GM21717 (cell line): ENCODE measurements around the gene MEPE.

Experiments used
- ATAC-seq: cut with Tn5 transposase; IDR thresholded peaks from one replicate; pipeline ENCODE4 v1.9.1; 2021; ENCODE audit warnings: mild to moderate bottlenecking, moderate library complexity; ENCODE audit not compliant: unreplicated experiment

The MEPE gene, protein sequence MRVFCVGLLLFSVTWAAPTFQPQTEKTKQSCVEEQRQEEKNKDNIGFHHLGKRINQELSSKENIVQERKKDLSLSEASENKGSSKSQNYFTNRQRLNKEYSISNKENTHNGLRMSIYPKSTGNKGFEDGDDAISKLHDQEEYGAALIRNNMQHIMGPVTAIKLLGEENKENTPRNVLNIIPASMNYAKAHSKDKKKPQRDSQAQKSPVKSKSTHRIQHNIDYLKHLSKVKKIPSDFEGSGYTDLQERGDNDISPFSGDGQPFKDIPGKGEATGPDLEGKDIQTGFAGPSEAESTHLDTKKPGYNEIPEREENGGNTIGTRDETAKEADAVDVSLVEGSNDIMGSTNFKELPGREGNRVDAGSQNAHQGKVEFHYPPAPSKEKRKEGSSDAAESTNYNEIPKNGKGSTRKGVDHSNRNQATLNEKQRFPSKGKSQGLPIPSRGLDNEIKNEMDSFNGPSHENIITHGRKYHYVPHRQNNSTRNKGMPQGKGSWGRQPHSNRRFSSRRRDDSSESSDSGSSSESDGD

DNA sequence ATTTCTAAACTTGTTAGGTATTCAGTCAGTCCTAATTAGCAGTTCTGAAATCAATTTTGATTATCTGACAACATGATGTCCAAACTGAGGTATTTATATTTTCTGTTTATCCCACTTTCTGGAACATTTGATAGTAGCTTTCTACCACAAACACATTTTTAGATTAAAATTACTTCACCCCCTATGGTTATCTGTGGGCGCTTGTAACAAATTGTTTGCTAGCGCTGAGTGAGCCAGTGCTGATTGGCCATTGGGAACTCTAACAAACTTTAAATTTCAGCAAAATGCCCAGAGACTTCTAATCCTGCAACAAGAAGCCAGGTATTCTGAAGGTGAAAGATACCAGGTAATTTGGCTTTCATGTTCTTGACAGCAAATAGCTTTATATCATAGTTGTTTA, at the start of gene MEPE:
MEPE (plus strand) TSS at position 301 of the 400 bp plus-strand sequence. CDS start 1,746 bp downstream, outside the sequence.
- no peak for ATAC-seq

DNA sequence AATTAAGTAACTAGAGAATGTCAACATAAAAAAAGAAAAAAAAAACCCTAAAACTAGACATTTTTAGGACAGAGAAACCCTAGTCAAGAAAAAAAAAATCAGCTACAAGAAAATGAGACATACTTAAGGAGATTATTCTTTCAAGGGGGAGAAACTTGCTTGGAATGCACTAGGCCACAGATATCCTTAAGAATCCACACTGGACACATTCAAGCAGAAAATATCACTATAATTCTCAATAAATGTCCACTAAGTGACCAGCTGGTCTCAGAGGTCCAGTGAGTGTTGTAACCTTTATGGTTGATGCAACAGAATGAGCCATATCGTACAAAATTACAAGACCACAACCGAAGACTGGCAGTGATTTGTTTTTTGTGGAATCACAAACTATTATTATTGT, 49.0 kb upstream of the MEPE start:
- no peak for ATAC-seq

DNA sequence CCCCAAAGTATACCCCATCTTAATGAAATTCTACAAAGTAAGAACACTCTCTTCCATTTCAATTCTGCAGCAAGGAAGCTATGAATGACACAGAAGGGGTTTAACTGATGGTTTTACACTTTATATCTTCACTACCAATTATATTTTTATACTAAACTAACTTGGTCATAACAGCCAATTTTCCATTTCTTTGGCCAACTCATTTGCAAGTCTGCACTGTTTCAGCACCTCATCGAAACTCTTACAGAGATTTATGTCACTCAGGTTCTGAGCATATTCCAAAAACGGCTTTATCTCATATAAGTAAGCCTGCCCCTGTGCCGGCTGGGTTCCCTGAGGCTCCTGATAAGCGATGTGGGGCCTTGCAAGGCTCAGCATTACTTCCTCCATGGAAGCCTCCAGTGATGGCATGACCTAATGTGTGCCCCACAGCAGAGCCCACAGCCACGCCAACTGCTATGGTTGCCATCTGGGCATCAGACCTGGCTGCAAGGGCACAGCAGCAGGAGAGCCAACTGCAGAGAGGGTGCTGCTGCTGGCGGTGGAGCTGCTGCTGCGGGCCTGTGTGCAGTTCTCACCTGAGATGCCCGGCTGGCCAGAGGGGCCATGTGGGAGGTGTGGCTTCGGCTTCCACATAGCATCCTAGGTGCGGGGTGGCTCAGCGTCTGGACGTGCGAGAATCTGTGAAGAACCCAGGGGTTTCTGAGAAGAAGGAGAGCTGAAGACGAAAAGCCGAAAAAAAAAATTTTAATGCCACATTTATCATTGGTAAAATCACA, 46.8 kb upstream of the MEPE start:
- ATAC-seq, result no peak

DNA sequence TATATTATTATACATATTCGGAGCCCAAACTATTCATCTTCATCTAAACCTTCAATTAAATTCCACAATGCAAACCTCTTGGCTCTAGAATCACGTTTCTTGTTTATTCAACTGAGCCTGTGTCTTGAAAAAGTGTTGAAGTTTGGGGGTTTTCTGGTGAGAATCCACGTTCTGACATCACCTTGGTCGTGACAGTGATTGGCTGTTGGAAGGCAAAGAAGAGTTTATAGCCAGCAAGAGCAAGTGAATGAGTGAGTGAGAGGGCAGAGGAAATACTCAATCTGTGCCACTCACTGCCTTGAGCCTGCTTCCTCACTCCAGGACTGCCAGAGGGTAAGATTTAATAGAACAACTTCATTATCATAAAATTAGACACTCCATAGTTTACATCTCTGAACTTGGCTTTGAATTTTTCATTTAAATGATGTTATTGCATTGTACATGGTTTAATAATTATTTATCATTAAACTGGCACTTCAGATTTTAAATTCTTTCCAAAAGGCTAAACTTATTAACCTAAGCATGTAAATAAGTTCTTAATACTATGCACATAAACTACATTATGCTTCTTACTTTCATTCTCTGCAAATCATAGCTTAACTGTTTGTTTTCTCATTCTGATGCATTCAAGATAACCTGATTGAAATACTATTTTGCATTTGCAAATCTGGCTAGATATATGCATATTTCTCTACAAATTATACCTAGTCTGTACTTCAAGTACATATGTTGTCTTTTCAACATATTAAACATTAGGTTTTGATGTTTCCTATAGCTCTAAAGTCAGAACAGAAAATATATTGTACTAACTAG, 33.3 kb upstream of the MEPE start, which contains the start of gene IBSP:
IBSP (plus strand) TSS at position 254 of the 813 bp plus-strand sequence. CDS start 2,808 bp downstream, outside the sequence.
- ATAC-seq, result no peak

DNA sequence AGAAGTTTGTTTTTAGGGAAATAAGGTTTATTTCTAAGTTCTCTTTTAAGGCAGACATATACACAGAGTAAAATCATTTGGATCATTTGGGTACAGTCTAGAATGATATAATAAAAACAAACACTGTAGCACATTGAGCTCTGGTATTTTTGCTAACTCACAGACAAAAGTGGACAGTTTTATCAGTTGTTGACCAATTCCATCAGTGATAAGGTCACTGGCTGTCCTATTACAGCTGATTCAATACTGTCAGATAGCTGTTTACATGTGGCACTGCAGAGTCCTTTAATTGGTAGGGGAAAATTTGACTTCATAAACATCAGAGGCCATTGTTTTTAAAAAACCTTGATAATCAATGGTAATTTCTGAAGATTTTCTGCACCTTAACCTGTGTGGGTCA, 29.9 kb upstream of the MEPE start:
- ATAC-seq, result no peak

DNA sequence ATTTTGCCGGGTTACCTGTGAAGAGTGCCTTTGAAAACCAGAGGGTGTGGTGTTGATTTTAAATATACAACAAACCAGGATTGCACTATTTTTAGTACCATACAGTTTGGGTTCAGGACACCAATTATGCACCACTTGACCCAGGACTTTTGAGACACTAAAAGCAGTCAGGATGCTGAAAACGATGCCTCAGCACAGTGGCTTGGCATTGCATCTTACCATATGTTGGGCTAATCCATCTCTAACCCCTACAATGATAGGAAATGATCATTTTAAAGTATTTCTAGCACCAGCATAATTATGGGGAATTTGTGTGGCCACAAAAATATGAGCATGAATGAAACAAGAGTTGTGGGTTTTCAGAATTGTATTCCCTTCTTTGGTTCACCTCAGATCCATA, 29.3 kb upstream of the MEPE start:
- no peak for ATAC-seq

DNA sequence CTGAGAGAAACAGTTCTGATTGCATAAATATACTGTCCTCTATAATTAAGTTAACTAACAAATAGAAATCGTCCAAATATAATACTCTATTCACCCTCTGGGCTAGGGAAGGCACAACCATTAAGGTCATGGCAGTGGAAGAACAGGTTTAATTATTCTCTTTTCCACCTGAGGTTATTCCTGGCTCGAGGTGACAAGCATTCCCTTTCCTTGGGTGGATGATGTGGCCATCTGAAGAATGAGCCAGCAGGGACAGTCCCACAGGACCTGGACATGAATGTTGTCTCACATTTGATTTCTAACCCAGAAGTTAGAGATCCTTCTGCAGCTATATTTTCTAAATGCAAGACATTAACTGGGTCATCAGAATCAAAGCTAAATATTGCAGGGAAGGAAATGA, 27.9 kb upstream of the MEPE start:
- ATAC-seq, result no peak

DNA sequence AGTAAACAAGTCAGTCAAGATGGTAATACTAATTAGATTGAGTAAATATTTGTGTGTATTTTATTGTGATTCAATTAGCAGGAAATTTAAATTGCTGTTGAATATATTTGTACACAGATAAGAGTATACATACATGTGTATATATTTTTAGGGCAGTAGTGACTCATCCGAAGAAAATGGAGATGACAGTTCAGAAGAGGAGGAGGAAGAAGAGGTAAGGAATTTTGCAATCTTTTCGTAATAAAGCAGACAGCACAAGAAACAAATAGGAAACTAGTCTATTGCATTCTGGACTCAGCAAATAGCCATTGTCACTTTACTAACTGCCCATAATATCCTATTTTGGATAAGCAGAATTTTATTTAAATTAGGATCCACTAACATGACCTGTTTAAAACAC, 26.8 kb upstream of the MEPE start:
- ATAC-seq, result no peak

DNA sequence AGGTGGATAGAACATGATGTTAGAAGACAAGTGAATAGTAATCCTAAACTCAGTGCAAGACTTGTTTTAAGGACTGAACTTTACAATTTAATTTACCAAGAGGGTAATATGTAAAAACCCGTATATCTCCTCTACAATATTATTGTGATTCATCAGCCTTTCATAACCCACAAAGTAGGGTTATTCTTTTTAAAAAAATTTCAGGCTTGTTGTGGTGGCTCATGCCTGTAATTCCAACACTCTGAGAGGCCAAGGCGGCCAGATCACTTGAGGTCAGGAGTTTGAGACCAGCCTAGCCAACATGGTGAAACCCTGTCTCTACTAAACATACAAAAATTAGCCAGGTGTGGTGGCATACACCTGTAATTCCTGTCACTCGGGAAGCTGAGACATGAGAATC, 26.2 kb upstream of the MEPE start:
- no peak for ATAC-seq

DNA sequence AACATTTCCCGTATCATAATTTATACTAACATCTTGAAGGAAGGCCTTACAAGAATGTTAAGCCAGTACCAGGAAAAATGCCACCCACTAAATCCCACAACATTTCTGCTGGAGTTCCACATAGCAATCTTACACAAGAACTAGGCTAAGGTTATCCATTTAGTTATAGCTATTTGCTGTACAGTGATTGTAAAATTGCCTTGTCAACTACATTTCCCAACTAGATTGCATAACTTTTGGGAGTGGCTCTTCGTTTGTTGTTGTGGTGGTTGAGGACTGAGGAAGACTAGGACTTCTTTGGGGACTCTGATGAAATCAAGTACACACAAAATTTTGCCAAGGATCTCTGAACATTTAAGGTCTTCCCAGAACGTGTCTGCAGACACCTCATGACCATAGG, 25.4 kb upstream of the MEPE start:
- ATAC-seq, result no peak

DNA sequence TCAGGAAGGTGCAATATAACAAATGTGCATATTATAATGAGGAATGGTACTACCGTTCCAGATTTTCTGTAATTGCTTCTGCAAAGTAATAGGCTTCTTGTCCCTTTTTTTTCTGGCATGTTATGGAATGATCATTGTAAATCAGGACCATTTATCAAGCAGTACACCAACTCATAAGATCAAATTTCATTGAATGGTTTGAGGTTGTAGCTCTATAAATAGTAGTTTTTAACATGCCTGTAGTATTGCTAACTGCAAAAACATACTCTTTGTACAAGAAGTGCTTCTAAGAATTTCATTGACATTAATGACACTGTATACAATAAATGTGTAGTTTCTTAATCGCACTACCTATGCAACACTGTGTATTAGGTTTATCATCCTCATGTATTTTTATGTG, 20.8 kb upstream of the MEPE start:
- ATAC-seq, result no peak

DNA sequence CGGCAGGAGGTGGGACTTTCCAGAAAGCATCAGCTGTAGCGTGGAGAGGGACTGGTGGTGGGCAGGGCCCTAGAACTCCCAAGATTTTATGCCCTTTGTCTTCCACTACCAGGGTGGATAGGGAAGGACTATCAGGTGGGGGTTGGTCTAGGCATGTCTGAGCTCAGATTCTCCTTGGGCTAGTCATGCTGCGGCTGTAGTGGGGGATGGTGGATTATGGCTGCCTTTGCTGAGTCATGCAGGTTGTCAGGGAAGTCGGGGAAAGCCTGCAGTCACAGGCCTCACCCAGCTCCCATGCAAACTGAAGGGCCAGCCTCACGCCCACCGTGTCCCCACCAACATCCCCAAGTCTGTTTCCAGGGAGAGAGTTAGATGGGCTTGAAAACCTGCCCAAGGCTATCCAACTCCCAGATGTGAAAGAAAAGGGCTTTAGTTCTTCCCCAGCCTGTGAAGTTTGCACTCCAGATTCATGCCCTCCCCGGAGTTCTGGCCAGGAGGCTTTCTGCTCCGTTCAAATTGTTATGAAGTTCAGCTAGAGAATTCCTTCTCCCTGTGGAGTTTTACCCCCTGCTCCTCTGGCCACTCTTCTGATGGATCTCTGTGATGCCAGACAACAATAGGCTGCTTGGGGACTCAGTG, 13.4 kb upstream of the MEPE start:
- no peak for ATAC-seq

DNA sequence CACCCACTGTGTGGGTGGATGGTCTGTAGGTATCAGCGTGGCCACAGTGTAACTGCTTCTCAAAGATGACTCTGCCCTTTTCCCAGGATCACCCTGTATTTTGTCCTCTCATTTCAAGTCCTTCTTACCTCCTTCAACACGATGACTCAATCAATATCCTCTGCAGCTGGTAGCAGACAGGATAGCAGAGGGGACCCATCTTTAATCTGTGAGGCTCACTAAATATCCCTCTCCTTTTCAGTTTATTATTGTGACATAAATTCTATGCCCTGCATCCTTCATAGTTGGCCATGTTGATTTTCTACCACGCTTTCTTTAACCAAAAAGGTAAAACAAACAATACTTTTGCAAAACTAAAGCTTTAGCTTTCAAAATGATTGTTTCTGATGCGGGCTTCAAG, 9.6 kb upstream of the MEPE start:
- no peak for ATAC-seq

DNA sequence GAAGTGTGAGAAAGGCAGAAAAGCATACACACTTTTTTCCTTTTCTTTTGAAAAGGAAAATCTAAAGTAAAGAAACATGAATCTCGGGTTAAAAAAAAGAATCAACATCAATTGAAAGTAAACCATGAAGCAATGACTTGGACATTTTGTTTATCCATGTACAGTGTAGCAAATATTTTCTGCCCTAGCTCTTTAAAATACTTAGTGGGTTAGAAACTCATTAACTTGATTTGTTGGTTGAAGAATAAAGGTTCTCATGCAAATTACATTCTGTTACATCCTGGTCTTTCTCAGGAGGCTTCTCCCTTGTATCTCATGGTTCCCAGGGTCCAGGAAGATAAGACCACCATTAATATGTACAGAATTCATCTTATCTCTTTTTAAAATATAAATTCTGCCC, 9.0 kb upstream of the MEPE start:
- no peak for ATAC-seq

DNA sequence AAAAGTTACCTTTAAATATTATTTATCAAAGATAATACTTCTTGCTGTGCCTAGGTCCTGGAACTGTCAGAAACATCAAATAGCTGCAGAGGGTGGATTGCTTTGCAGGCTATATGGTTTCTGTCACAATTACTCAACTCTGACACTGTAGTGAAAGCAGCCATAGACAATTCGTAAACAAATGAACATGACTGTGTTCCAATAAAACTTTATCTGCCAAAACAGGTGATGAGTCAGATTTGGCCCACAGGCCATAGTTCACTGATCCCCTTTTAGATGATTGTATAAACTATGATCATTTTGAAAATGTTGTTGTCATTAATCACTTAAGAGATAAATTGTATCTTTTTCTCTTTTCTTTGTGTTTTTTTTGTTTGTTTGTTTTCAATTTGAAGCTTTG, 8.4 kb upstream of the MEPE start:
- no peak for ATAC-seq

DNA sequence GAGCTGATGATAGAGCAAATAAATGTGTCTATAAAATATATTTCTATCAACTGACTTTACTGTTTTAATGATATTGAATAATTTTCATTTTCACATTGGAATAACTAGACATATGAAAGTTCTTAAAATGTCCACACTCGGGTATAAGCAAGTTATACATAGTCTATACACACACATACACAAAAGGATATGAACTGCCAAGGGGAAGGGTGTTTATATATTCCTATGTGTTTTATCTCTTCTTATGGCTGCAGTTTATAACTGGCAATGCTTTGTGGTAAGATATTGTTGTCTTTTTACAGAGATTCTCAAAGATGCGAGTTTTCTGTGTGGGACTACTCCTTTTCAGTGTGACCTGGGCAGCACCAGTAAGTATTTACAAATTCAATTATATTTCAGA, 1.6 kb downstream of the MEPE start:
- ATAC-seq, result no peak

DNA sequence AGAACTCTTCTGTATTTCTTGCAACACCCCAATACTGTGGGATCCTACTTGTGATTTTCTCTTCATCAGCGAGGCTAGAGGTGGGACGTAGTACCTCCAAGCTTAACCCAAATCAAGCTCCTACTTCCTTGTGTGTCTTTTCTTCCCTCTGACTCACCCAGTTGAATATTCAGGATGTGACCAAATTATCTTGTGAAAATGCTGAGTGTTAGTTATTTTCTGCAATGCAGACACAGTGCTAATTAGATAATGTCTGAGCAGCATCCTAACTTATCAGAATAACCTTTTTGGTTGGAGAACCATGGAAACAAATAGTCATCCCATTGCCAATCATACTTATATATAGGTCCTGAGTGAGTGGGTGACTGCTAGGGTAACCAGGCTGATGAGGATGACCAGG, 2.4 kb downstream of the MEPE start:
- no peak for ATAC-seq

DNA sequence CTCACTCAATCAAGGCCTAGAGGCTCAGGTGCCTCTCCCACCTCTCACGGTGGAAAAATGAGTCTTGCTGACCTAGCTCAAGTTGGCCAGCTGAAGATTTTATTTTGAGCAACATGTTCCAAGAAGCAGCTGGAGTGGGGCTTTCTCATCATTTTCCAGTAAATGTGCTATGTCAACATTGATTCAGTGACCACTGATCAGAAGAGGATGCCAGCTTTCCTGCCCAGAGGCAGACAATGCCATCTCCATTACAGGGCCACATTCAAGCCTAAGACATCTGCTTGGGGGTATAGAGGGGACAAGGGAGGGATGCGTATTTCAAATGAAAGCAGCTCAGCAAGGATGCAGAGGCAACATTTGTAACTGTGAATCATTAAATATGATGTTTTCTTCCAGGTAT, 3.0 kb downstream of the MEPE start:
- ATAC-seq, result no peak

DNA sequence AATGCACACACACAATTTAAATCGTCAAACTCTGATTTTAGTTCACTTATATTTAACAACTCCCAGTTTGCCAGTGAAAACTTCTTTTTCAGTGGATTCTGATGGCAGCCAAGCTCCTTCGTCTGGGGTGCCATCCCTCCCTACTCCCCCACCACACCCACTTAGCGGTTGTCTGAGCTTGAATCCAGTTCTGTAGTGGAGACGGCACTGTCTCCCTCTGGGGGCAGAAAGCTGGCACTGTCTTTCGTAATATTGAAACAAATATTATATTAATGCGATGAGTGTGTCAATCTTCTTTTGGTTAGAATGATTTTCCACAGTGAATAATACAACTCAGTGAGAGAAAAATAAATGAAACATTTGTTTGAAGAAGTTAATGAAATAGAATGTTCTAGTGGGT, 5.4 kb downstream of the MEPE start:
- ATAC-seq, result no peak

DNA sequence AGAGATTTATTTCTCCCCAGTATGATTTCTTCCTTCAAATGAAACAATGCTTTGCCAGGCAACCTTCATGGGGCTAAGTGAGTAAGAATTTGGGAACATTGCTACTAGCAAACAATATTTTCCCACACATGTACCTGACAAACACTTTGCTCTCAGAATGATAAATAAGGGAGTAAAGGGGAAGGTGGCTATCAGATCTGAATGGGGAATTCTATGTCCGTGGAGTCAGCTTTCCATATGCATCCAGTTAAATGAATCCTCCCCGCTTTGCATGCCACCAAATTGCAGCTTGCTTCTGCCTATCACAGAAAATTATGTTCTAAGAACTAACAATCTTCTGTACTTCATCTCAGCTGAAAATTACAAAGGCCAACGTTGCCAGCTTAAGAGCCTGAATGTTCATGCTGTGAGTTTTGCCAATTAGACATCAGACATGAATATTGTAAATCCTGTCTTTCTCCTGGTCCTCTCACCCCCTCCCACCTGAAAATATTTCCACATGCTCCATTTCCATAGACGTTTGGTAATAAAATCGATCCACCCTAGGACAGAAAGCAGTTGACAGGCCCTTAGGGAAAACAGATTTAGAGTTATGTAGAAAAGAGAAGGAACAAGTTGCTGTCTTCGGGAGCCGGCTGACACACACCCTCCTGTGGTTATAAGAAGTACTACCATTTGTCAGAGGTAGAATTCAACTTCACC, 6.3 kb downstream of the MEPE start:
- no peak for ATAC-seq
